ENCODE results near the gene LRRC4C.

GRCh38 chr11:40894501-40894900 is 565.0 kb downstream of the LRRC4C start:
- no peak for TF ChIP-seq CTCF (IDR thresholded peaks at IDR 0.05; ENCODE audit: extremely low read depth in 1 of 2, insufficient read depth in 1 of 2, low read depth in 1 of 2, low read length in 2 of 2)
- no peak for TF ChIP-seq POLR2AphosphoS5 (IDR thresholded peaks at IDR 0.05; ENCODE audit: insufficient read depth, low read depth, low read length)
- TF ChIP-seq MAX (IDR thresholded peaks at IDR 0.05; ENCODE audit: insufficient read depth, insufficient read length): no peak
- TF ChIP-seq POLR2A (IDR thresholded peaks at IDR 0.05; ENCODE audit: low read depth, low read length): no peak
- TF ChIP-seq EZH2 (IDR thresholded peaks at IDR 0.05; ENCODE audit: borderline replicate concordance, low read depth, low read length, severe bottlenecking): no peak
- no peak for TF ChIP-seq MYC (IDR thresholded peaks at IDR 0.05; ENCODE audit: low read depth, low read length)

All from endothelial cell of umbilical vein (primary cell).